ENCODE results near the gene SNX21.
A peak's percentile ranks its signal among the peaks of the same experiment; 100 is the strongest.

The SNX21 gene

GRCh38 chr20:45882469-45883099 is 49.0 kb downstream of the SNX21 start:
- DNase-seq (ENCODE audit: low read depth), result no peak

- no peak for DNase-seq (ENCODE audit: low read depth)
Measured at GRCh38 chr20:45883100-45883469, 49.5 kb downstream of the SNX21 start.

DNA sequence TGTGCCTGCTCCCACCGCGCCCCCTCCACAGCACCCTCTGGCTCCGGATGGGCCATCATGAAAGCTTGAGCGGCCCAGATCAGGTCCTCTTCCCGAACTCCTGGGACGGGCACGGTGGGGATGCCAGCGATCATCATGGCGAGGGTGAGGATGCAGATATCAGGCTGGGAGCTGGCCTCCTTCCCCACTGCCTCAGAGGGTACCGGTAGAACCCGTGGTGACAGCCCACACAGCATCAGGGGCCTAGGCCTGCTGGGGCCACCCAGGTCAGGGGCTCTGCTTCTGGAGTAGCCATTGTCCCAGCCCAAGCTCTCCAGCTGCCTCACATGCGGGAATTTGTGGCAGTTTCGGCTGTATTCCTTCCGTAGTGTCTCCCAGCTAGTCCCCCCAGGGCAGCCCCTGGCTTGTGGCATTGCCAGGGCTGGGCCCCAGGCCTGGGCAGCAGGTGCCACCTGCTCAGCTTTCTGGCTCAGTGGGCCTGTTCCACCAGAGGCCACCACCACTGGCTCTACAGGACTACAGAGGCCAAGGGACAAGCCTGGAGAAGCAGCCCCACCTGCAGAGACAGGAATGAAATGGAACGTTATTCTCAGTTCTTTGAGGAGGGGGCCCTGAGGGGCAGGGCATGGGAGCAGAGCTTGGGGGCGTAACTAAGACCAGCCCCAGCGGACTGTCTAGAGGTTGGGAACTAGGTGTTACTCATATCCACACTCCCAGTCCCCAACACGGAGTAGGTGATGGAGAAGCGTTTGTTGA is 53.2 kb downstream of the SNX21 start:
- DNase-seq (ENCODE audit: low read depth), result no peak

- DNase-seq (ENCODE audit: low read depth), result no peak
Measured at GRCh38 chr20:45887346-45887715, 53.7 kb downstream of the SNX21 start, which contains the start of gene SPATA25. TSS of gene SPATA25 (minus strand) at chr20:45887622. CDS start at chr20:45887590, 32 bp downstream.

GRCh38 chr20:45888681-45889080 is 55.1 kb downstream of the SNX21 start:
- DNase-seq (ENCODE audit: low read depth), result no peak

GRCh38 chr20:45890077-45890984 is 56.7 kb downstream of the SNX21 start:
- DNase-seq (ENCODE audit: low read depth), result no peak

GRCh38 chr20:45890985-45891983 is 57.7 kb downstream of the SNX21 start, which contains the start of the genes CTSA and NEURL2:
TSS of gene CTSA (plus strand) at chr20:45891335. CDS start at chr20:45891569, 234 bp downstream.
TSS of gene NEURL2 (minus strand) at chr20:45891208. CDS start at chr20:45890991, 217 bp downstream.
- DNase-seq (ENCODE audit: low read depth), result peak; percentile 73

DNA sequence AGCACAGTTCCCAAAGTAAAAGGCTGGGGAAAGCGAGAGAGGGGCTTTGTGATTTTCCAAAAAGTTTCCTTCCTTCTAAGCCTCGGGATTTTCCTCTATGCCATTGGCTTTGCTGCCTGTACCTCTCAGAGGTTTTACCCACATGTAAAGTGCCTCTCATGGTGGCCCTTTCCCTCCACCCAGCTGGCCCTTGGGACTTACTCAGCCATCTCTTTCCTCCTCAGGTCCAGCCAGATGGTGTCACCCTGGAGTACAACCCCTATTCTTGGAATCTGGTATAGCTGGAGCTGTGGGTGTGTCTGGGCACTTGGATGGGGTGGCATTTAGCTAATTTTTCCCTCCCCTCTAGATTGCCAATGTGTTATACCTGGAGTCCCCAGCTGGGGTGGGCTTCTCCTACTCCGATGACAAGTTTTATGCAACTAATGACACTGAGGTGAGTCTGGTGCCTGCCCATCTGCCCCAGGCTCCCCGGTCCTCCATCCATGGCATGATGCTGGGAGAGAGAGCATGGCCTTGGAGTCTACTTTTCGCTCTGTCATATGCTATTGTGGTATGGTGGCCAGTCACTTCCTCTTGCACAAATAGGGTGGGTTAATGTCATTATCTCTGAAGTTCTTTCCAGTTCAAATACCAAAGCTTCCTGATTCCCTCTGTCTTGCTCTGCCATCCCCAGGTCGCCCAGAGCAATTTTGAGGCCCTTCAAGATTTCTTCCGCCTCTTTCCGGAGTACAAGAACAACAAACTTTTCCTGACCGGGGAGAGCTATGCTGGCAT is 58.6 kb downstream of the SNX21 start:
- no peak for DNase-seq (ENCODE audit: low read depth)

All from activated gamma-delta T cell treated with anti-CD3 and anti-CD28 coated beads, Interleukin-2, amount 50 U/mL, for 16 hours (primary cell).